Measurements from ENCODE around the gene RASA4. TPM values are rescaled to one million over a fixed set of nuclear protein-coding genes. Genes with fewer than 3 reads are reported as not detected.
"Not testable (repeated sequence)": the region's sequence is repeated elsewhere in the genome, so short reads cannot be mapped to it uniquely, and the experiment has no call there.

Gene RASA4
- total RNA-seq, 1 experiment from 2014 or later: 9.2 TPM

DNA sequence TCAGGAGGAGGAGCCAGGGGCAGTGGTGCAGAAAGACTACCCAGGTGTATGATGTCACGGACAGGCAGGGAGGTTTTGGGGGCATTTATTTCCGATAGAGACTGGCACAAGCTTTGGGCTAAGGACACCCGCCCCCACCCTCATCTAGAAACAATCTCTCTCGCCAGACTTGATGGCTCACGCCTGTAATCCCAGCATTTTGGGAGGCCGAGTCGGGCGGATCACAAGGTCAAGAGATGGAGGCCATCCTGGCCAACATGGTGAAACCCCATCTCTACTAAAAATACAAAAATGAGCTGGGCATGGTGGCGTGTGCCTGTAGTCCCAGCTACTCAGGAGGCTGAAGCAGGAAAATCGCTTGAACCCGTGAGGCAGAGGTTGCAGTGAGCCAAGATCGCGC lies 20.4 kb upstream of the RASA4 start:
- H3K36me3 ChIP-seq (ENCODE audit: insufficient read depth, low read length, poor library complexity, severe bottlenecking); CTCF ChIA-PET; intact Hi-C loops (cut with micrococcal nuclease; ENCODE audit: unreplicated experiment); H3K4me3 ChIP-seq (ENCODE audit: low read depth, low read length, poor library complexity, severe bottlenecking); BruUV-seq (replicated peaks); H3K4me1 ChIP-seq (ENCODE audit: insufficient read depth, low read length, poor library complexity, severe bottlenecking); H3K9me3 ChIP-seq (ENCODE audit: low read depth, low read length, poor library complexity, severe bottlenecking); H3K27ac ChIP-seq (ENCODE audit: low read depth, low read length, poor library complexity, severe bottlenecking); H3K27me3 ChIP-seq (replicated peaks; ENCODE audit: insufficient read depth, low read depth, low read length, poor library complexity); POLR2A ChIA-PET (ENCODE audit: low non-redundant PET); DNase-seq (ENCODE audit: low spot score): not testable (repeated sequence)

DNA sequence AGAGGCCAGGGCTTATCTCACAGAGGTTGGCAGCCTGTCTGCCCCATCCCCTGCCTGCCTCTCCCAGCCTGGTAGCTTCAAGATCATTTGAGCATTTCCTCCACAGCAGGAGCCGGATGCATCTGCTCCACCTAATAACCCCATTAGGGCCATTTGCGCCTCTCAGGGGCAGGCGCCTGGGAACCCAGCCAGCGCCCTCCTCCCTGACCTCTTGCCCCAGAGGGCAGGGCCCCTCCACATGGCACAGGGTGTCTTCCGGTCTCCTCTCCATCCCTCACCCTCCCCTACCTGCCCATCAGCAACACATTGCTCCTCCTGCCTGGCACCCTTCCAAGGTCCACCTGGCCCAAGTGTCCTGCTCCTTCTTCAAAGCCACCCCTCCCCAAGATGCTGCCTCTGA lies 18.8 kb upstream of the RASA4 start:
- DNase-seq (ENCODE audit: low spot score); H3K27ac ChIP-seq (ENCODE audit: low read depth, low read length, poor library complexity, severe bottlenecking); intact Hi-C loops (cut with micrococcal nuclease; ENCODE audit: unreplicated experiment); H3K27me3 ChIP-seq (replicated peaks; ENCODE audit: insufficient read depth, low read depth, low read length, poor library complexity); BruUV-seq (replicated peaks); POLR2A ChIA-PET (ENCODE audit: low non-redundant PET); CTCF ChIA-PET; H3K4me3 ChIP-seq (ENCODE audit: low read depth, low read length, poor library complexity, severe bottlenecking); H3K4me1 ChIP-seq (ENCODE audit: insufficient read depth, low read length, poor library complexity, severe bottlenecking); H3K9me3 ChIP-seq (ENCODE audit: low read depth, low read length, poor library complexity, severe bottlenecking); H3K36me3 ChIP-seq (ENCODE audit: insufficient read depth, low read length, poor library complexity, severe bottlenecking): not testable (repeated sequence)

DNA sequence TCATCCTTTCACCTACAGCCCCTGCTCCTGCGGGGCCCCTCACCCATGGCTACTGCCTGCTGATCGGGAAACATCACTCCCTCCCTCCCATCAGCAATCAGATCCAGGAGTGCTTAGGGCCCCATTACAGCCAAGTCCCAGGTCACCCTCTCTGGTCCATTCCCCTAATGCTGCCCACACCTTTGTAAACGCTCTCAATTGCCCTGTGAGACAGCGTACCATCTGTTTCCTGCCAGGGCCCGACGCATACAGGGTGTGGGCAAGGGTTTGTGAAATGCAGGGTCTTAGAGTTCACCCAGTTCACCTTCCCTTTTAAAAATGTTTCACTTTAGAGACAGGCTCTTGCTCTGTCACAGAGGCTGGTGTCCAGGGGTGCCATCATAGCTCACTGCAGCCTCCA lies 17.7 kb upstream of the RASA4 start:
- intact Hi-C loops (cut with micrococcal nuclease; ENCODE audit: unreplicated experiment); POLR2A ChIA-PET (ENCODE audit: low non-redundant PET): not testable (repeated sequence)

DNA sequence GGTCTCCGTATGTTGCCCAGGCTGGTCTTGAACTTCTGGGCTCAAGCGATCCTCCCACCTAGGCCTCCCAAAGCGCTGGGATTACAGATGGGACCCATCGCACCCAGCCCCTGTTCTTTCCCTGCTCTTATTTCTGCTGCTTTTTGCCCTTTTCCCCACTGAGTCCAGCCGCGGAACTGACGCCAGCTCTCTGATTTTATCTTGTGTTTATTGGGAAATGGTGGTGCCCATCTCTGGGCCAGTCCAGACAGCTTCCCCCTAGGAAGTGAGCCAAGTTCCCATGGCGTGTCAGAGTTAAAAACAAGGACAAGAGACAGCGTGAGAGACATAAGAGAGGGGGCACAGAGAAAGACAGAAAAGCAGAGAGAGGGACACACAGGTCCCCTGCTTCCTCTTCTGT lies 14.1 kb upstream of the RASA4 start:
- H3K36me3 ChIP-seq (ENCODE audit: insufficient read depth, low read length, poor library complexity, severe bottlenecking): not testable (repeated sequence)

More for the DNA sequence above, 17.7 kb upstream of the RASA4 start:
- H3K4me1 ChIP-seq (ENCODE audit: insufficient read depth, low read length, poor library complexity, severe bottlenecking); CTCF ChIA-PET; H3K36me3 ChIP-seq (ENCODE audit: insufficient read depth, low read length, poor library complexity, severe bottlenecking); H3K4me3 ChIP-seq (ENCODE audit: low read depth, low read length, poor library complexity, severe bottlenecking); H3K27ac ChIP-seq (ENCODE audit: low read depth, low read length, poor library complexity, severe bottlenecking); H3K9me3 ChIP-seq (ENCODE audit: low read depth, low read length, poor library complexity, severe bottlenecking); BruUV-seq (replicated peaks); H3K27me3 ChIP-seq (replicated peaks; ENCODE audit: insufficient read depth, low read depth, low read length, poor library complexity); DNase-seq (ENCODE audit: low spot score): not testable (repeated sequence)

DNA sequence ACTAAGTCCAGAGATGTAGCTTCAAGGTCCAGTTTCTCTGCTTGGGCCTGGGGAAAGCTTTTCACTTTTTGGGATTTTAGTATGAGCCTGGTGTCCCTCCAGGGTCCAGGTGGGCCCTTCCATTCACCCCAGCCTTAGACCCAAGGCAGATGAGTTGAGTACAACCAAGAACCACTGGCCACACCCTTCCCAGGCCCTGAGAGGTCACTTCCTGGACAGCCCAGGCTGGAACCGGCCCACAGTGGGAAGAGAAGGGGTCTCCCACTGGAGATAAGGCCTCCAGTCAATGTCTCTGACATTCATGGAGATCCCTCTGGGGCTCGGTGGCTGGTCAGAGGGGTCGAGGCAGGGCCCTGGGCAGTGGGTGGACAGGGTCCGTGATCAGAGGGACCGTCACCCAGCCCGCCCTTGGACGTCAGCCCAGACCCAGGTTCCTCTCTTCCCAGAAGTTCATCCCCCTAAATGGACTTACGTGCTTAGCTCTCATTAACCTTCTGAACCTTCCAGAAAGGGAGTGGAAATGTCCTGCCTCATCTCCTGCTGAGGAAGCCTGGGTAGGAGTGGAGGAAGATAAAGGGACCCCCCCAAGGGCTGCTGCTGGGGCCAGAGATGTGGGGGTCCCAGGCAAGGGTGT lies 10.8 kb upstream of the RASA4 start:
- H3K27ac ChIP-seq (ENCODE audit: low read depth, low read length, poor library complexity, severe bottlenecking); BruUV-seq (replicated peaks); DNase-seq (ENCODE audit: low spot score); POLR2A ChIA-PET (ENCODE audit: low non-redundant PET); intact Hi-C loops (cut with micrococcal nuclease; ENCODE audit: unreplicated experiment); CTCF ChIA-PET; H3K36me3 ChIP-seq (ENCODE audit: insufficient read depth, low read length, poor library complexity, severe bottlenecking); H3K27me3 ChIP-seq (replicated peaks; ENCODE audit: insufficient read depth, low read depth, low read length, poor library complexity); H3K9me3 ChIP-seq (ENCODE audit: low read depth, low read length, poor library complexity, severe bottlenecking); H3K4me1 ChIP-seq (ENCODE audit: insufficient read depth, low read length, poor library complexity, severe bottlenecking); H3K4me3 ChIP-seq (ENCODE audit: low read depth, low read length, poor library complexity, severe bottlenecking): not testable (repeated sequence)

More for the DNA sequence above, 14.1 kb upstream of the RASA4 start:
- H3K9me3 ChIP-seq (ENCODE audit: low read depth, low read length, poor library complexity, severe bottlenecking); intact Hi-C loops (cut with micrococcal nuclease; ENCODE audit: unreplicated experiment); CTCF ChIA-PET; H3K27ac ChIP-seq (ENCODE audit: low read depth, low read length, poor library complexity, severe bottlenecking); POLR2A ChIA-PET (ENCODE audit: low non-redundant PET); H3K4me1 ChIP-seq (ENCODE audit: insufficient read depth, low read length, poor library complexity, severe bottlenecking); H3K27me3 ChIP-seq (replicated peaks; ENCODE audit: insufficient read depth, low read depth, low read length, poor library complexity); BruUV-seq (replicated peaks); DNase-seq (ENCODE audit: low spot score); H3K4me3 ChIP-seq (ENCODE audit: low read depth, low read length, poor library complexity, severe bottlenecking): not testable (repeated sequence)

DNA sequence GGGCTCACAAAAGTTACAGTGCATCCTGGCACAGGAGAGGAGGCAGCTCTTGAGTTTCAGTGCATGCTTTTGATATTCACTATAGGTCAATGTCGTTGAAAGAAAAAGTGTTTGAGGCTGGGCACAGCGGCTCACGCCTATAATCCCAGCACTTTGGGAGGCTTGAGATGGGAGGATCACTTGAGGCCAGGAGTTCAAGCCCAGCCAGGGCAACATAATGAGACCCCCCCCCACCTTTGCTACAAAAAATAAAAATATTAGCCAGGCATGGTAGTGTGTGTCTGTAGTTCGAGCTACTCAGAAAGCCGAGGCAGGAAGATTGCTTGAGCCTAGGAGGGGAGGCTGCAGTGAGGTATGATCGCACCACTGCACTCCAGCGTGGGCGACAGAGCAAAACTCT lies 1.6 kb upstream of the RASA4 start:
- intact Hi-C loops (cut with micrococcal nuclease; ENCODE audit: unreplicated experiment); BruUV-seq (replicated peaks); CTCF ChIA-PET; H3K9me3 ChIP-seq (ENCODE audit: low read depth, low read length, poor library complexity, severe bottlenecking); DNase-seq (ENCODE audit: low spot score); POLR2A ChIA-PET (ENCODE audit: low non-redundant PET); H3K27ac ChIP-seq (ENCODE audit: low read depth, low read length, poor library complexity, severe bottlenecking); H3K27me3 ChIP-seq (replicated peaks; ENCODE audit: insufficient read depth, low read depth, low read length, poor library complexity); H3K4me1 ChIP-seq (ENCODE audit: insufficient read depth, low read length, poor library complexity, severe bottlenecking); H3K36me3 ChIP-seq (ENCODE audit: insufficient read depth, low read length, poor library complexity, severe bottlenecking); H3K4me3 ChIP-seq (ENCODE audit: low read depth, low read length, poor library complexity, severe bottlenecking): not testable (repeated sequence)

DNA sequence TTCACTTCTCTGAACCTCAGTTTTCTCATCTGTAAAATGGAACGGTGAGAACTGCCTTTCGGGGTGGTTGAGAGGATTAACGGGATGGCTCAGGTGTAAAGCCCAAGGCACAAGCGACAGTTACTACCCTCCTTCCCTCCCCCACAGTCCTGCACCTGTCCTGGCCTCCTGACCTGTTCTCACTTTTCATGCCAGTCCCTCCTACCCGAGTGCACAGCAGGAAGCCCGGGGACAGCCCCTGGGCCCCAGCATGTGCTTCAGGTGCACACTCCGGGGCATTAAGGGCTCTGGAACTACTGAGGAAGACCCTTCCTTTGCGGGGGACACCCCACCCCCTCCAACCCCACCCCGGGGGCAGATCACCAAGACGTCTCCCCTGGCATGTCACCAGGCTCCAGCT lies 626 bp downstream of the RASA4 start:
- H3K36me3 ChIP-seq (ENCODE audit: insufficient read depth, low read length, poor library complexity, severe bottlenecking); POLR2A ChIA-PET (ENCODE audit: low non-redundant PET); DNase-seq (ENCODE audit: low spot score); H3K4me3 ChIP-seq (ENCODE audit: low read depth, low read length, poor library complexity, severe bottlenecking); H3K27me3 ChIP-seq (replicated peaks; ENCODE audit: insufficient read depth, low read depth, low read length, poor library complexity); intact Hi-C loops (cut with micrococcal nuclease; ENCODE audit: unreplicated experiment); CTCF ChIA-PET; H3K27ac ChIP-seq (ENCODE audit: low read depth, low read length, poor library complexity, severe bottlenecking); BruUV-seq (replicated peaks); H3K4me1 ChIP-seq (ENCODE audit: insufficient read depth, low read length, poor library complexity, severe bottlenecking); H3K9me3 ChIP-seq (ENCODE audit: low read depth, low read length, poor library complexity, severe bottlenecking): not testable (repeated sequence)

DNA sequence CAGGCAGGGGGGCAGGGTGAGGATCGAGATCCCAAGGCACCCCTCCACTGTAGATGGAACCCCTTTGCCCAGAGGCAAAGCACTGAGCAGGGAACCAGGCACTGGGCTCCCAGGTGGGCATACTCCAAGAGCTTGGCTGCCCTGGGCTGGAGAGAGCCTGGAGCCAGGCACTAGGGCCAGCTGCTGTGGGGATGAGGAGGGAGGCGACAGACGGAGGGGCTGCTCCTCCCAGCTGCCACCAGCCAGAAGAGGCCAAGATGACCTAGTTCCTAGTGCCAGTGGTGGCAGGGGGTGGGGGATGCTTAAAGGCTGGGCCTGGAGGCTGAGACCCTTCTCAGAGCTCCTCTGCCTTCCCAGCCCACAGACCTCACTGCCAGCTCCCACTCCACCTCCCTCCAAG lies 1.7 kb downstream of the RASA4 start:
- BruUV-seq (replicated peaks); CTCF ChIA-PET; H3K36me3 ChIP-seq (ENCODE audit: insufficient read depth, low read length, poor library complexity, severe bottlenecking); H3K27me3 ChIP-seq (replicated peaks; ENCODE audit: insufficient read depth, low read depth, low read length, poor library complexity); POLR2A ChIA-PET (ENCODE audit: low non-redundant PET); intact Hi-C loops (cut with micrococcal nuclease; ENCODE audit: unreplicated experiment); H3K4me1 ChIP-seq (ENCODE audit: insufficient read depth, low read length, poor library complexity, severe bottlenecking); H3K27ac ChIP-seq (ENCODE audit: low read depth, low read length, poor library complexity, severe bottlenecking); H3K9me3 ChIP-seq (ENCODE audit: low read depth, low read length, poor library complexity, severe bottlenecking); H3K4me3 ChIP-seq (ENCODE audit: low read depth, low read length, poor library complexity, severe bottlenecking); DNase-seq (ENCODE audit: low spot score): not testable (repeated sequence)

All from A673 (cell line).